NCI-H2196 (cell line): ENCODE measurements around the gene SPATA6.
"Not testable (repeated sequence)": the region's sequence is repeated elsewhere in the genome, so short reads cannot be mapped to it uniquely, and the experiment has no call there.

Experiments
- DNase-seq: peaks from one replicate; lab custom pipeline; 2025; ENCODE audit not compliant: unreplicated experiment; lab: John Stamatoyannopoulos, UW

The SPATA6 gene

DNA sequence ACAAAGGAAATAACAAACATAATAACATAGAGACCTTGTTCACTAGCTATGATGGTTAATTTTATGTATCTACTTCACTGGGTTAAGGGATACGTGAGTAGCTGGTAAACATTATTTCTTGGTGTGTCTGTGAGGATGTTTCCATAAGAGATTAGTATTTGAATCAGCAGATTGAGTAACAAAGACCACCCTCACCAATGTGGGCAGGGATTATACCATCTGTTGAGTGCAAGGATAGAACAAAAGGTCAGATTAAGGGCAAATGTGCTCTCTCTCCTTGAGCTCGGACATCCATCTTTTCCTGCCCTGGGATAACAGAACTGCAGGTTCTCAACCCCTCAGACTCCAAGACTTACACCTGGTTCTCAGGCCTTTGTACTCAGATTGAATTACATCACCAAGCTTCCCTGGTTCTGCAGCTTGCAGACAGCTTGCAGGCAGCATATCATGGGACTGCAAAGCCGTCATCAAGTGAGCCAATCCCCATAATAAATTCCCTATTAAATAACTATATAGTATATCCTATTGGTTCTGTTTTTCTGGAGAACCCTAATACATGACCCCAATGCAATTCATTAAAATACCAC lies 9.2 kb downstream of the SPATA6 start:
- DNase-seq = peak; percentile 15

DNA sequence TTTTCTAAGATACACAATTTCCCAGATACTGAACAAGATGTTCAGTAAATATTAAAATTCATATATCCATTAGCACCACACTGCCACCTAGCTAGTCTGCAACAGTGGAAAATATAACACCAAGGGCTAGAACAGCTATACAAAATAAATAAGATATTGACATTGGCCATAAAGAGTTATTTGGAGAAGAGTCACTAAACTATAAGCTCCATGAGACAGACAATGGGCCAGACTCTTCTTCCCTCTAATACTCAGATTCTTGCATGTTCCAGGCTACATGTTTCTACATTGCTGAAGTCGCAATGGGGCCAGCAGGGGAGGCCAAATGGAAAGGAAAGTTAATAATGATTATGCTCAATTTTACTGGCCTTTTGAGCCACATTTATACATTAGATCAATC lies 21.5 kb downstream of the SPATA6 start:
- no peak for DNase-seq

- no peak for DNase-seq
Measured at GRCh38 chr1:48448932-48449331, 23.1 kb downstream of the SPATA6 start.

DNA sequence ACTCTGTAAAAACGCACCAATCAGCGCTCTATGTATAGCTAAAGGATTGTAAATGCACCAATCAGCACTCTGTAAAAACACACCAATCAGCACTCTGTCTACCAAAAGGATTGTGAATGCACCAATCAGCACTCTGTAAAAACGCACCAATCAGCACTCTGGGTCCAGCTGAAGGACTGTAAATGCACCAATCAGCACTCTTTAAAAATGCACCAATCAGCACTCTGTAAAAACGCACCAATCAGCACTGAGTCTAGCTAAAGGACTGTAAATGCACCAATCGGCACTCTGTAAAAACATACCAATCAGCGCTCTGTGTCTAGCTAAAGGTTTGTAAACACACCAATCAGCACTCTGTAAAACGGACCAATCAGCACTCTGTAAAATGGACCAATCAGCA lies 27.8 kb downstream of the SPATA6 start:
- not testable (repeated sequence) for DNase-seq

DNA sequence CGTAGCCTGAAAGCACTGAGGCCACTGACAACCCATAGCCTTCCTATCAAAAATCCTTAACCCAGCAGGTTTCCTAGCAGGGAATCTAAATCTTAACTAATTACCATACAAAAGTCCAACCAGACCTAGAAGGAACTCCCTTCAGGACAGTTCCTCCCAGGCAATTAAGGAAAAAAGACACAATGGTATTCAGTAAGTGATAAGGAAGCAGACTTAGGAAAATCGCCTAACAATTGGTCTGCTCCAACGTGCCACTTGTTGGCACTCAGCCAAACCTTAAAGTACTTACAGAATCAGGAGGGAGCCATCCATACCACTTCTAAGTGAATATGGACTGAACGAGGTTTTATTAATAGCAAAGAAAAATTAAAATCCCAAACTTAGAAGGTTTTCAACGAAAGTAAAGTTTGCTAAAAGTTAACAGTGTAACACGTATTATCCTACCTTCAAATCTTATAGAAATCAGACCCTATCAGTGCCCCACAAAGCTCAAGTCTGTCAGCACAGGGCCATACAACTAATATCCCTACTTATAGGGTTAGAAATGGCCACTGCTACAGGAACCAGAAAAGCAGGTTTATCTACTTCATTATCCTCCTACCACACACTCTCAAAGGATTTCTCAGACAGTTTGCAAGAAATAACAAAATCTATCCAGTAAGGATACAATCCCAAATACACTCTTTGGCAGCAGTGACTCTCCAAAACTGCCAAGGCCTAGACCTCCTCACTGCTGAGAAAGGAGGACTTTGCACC lies 29.0 kb downstream of the SPATA6 start:
- DNase-seq = peak; percentile 23

DNA sequence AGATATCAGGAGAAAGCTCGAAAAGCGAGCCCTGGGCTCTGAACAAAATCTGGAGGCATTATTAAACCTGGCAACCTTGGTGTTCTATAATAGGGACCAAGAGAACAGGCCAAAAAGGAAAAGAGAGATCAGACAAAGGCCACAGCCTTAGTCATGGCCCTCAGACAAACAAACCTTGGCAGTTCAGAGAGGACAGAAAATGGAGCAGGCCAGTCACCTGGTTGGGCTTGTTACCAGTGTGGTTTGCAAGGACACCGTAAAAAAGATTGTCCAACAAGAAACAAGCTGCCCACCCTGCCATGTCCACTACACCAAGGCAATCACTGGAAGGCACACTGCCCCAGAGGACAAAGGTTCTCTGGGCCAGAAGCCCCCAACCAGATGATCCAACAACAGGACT lies 31.2 kb downstream of the SPATA6 start:
- DNase-seq = not testable (repeated sequence)

GRCh38 chr1:48439380-48439779 lies 32.6 kb downstream of the SPATA6 start:
- no peak for DNase-seq

GRCh38 chr1:48437379-48437778 lies 34.6 kb downstream of the SPATA6 start:
- DNase-seq = not testable (repeated sequence)

DNA sequence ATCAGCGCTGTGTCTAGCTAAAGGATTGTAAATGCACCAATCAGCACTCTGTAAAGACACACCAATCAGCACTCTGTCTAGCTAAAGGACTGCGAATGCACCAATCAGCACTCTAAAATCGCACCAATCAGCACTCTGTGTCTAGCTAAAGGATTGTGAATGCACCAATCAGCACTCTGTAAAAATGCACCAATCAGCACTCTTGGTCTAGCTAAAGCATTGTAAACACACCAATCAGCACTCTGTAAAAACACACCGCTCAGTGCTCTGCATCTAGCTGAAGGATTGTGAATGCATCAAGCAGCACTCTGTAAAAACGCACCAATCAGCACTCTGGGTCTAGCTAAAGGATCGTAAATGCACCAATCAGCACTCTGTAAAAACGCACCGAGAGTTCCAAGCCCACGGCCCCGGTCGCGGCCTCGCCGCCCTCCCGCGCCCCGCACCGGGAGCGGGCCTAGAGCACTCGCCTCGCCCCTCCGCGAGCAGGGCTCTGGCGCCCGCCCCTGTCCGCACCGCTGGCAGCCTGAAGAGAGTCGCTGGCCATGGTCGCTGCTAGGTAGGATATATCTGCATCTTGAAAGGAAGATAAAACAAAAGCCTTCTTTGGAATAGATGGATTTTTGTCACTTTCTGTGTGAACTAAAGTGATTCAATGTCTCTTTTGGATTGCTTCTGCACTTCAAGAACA lies 36.5 kb downstream of the SPATA6 start:
- not testable (repeated sequence) for DNase-seq

GRCh38 chr1:48430832-48431231 lies 41.2 kb downstream of the SPATA6 start:
- DNase-seq = no peak

DNA sequence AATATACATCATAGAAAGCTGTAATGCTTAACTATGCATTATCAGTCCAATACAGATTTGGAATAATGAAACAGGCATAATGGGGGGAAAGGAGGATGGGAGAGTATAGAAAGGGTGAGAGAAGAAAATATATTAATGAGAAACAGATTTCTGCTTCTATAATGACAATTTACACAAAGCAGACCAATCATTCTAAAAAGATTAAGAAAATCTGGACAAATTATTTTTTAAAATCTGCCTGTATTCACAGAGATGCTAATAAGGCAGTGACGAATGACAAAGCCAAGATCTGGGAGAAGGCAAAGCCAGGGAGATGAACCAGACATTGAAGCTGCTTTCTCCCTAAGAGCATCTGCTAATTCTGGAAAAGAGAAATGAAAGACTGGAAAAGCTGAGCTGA lies 50.0 kb downstream of the SPATA6 start:
- DNase-seq = no peak

DNA sequence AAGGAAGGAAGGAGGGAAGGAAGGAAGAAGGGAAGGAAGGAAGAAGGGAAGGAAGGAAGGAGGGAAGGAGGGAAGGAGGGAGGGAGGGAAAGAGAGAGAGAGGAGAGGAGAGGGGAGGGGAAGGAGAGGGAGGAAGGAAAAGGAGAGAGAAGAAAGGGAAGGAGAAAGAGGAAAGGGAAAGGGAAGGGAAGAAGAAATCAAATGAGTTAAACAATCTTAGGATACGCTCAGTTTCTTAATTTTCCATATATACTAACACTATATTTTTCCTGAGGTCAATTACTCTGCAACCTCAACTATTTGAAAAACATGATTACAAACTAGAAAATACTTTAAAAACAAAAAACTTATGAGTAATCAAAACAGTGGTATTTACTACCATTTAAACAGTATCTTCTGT lies 53.3 kb downstream of the SPATA6 start:
- DNase-seq = no peak

GRCh38 chr1:48415050-48415449 lies 57.0 kb downstream of the SPATA6 start:
- no peak for DNase-seq

GRCh38 chr1:48414264-48414663 lies 57.7 kb downstream of the SPATA6 start:
- DNase-seq = no peak

- DNase-seq = no peak
Measured at GRCh38 chr1:48405940-48406339, 66.1 kb downstream of the SPATA6 start.

DNA sequence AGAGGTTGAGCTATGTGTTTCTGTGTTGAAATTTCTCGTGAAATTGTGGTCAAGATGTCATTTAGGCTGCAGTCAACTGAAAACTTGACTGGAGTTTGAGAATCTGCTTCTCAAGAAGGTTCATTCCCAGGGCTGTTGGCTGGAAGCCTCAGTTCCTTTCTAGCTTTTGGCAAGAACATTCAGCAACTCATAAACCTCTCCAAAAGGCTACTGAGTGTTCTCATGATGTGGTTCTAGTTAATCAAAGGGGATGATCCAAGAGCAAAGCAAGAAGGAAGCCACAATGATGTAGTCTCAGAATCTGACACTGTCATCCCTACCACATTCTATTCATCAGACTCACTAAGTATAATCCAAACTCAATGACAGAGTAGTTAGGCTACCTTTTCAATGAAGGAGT lies 66.6 kb downstream of the SPATA6 start:
- DNase-seq = no peak

DNA sequence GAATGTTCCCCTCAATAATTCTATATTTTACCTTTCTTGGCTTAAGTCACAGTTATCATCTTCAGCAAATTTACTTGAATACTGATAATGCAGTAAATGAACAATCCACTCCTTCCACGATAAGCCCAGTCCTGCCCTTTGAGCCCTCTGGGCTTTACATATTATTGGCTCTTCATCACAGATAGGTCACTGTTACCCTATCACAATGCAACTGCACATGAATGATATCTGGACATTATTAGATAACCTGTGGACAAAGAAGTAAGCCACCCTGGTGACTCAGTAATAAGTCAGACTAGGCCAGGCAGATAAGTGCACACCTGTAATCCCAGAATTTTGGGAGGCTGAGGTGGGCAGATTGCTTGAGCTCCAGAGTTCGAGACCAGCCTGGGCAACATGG lies 69.4 kb downstream of the SPATA6 start:
- DNase-seq = no peak

DNA sequence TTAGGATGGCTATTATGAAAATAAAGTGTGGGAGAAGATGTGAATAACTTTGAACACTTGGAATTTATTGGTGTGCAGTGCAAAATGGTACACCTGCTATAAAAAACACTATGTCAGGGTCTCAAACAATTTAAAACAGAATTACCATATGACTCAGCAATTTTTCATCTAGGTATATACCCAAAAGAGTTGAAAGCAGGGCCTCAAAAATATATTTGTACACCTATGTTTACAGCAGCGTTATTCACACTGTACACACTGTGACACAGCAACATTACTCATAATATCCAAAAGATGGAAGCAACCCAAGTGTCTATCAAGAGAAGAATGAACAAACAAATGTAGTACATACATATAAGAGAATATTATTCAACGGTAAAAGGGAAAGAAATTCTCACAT lies 75.8 kb downstream of the SPATA6 start:
- no peak for DNase-seq

- no peak for DNase-seq
Measured at GRCh38 chr1:48391926-48392325, 80.1 kb downstream of the SPATA6 start.

DNA sequence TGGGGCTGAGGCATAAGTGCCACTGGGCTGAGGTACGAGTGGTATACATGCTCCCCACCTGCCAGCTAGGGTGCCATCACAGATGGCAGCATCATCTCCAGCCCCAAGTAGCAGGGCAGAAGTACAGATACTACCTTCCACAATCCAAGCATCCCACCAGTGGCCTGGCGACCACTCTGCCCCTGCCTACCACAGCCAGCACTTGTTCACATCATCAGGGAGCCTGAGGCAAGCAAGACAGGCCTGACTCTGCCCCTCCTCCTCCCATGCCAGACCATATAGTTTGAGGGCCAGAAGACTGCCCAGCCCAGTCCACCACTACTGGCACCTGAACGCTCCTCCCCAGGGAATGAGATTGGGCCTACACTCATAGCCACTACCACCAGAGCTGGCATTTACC lies 84.6 kb downstream of the SPATA6 start:
- no peak for DNase-seq

GRCh38 chr1:48374785-48375184 lies 97.2 kb downstream of the SPATA6 start:
- DNase-seq = no peak

GRCh38 chr1:48371598-48371997 lies 100.4 kb downstream of the SPATA6 start:
- no peak for DNase-seq
